ENCODE data around the gene EIF3B.

The EIF3B gene

GRCh38 chr7:2362385-2363088 is 7.9 kb downstream of the EIF3B start:
- no peak overlapping the region for H2AFZ ChIP-seq (ENCODE audit: low read depth, low read length)
- H3K79me2 ChIP-seq (ENCODE audit: insufficient read depth, low read length): peaks cover 50% of the 10 kb centered on the region
- DNase-seq: no peak
- H3K9me3 ChIP-seq (ENCODE audit: insufficient read depth, low read length, severe bottlenecking): no peaks in the 10 kb centered on the region
- peaks cover 67% of the 10 kb centered on the region for H4K20me1 ChIP-seq (ENCODE audit: insufficient read depth, low read length)
- H3K27ac ChIP-seq (ENCODE audit: low read length): no peak overlapping the region
- H3K9ac ChIP-seq (ENCODE audit: low read depth, low read length): no peak overlapping the region
- ATAC-seq (ENCODE audit: insufficient read depth, low read depth): no peak
- no peaks in the 10 kb centered on the region for H3K27me3 ChIP-seq (ENCODE audit: insufficient read depth, low read length, poor library complexity)
- H3K36me3 ChIP-seq (ENCODE audit: insufficient read depth, low read length): peaks cover 95% of the 10 kb centered on the region
- peaks cover 10% of the 10 kb centered on the region for H3K4me1 ChIP-seq (ENCODE audit: insufficient read depth, low read length)
- no peak overlapping the region for H3K4me3 ChIP-seq (ENCODE audit: low read depth in 1 of 2, low read length in 2 of 2)
- no peak overlapping the region for H3K4me2 ChIP-seq (ENCODE audit: insufficient read depth, low read length)
- TF ChIP-seq, protein P1, sequence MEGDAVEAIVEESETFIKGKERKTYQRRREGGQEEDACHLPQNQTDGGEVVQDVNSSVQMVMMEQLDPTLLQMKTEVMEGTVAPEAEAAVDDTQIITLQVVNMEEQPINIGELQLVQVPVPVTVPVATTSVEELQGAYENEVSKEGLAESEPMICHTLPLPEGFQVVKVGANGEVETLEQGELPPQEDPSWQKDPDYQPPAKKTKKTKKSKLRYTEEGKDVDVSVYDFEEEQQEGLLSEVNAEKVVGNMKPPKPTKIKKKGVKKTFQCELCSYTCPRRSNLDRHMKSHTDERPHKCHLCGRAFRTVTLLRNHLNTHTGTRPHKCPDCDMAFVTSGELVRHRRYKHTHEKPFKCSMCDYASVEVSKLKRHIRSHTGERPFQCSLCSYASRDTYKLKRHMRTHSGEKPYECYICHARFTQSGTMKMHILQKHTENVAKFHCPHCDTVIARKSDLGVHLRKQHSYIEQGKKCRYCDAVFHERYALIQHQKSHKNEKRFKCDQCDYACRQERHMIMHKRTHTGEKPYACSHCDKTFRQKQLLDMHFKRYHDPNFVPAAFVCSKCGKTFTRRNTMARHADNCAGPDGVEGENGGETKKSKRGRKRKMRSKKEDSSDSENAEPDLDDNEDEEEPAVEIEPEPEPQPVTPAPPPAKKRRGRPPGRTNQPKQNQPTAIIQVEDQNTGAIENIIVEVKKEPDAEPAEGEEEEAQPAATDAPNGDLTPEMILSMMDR (IDR thresholded peaks at IDR 0.05; ENCODE audit: borderline replicate concordance, extremely low read depth, low read length, poor library complexity, severe bottlenecking): no peak
- TF ChIP-seq EZH2 (IDR thresholded peaks at IDR 0.05; ENCODE audit: borderline replicate concordance, low read depth, low read length, severe bottlenecking): no peak

DNA sequence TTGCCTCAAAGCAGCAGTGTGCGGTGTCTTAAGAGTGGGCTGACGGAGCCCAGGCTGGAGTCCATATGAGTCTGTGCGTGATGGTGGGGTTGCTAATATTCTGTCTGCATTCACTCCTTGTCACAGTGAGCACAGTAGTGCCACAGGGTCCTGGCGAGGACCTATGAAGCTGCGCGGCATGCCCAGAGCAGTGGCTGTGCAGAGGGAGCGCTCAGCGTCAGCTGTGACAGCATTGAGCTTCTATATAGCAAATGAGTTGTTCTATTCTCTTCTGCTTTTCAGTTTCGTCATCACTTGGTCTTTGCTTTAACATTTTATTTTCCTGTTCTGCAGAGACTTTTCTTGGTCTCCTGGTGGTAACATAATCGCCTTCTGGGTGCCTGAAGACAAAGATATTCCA is 14.5 kb downstream of the EIF3B start:
- TF ChIP-seq EZH2 (IDR thresholded peaks at IDR 0.05; ENCODE audit: borderline replicate concordance, low read depth, low read length, severe bottlenecking): no peak
- TF ChIP-seq, protein P1 (IDR thresholded peaks at IDR 0.05; ENCODE audit: borderline replicate concordance, extremely low read depth, low read length, poor library complexity, severe bottlenecking): no peak
- Histone ChIP-seq H3K36me3 (ENCODE audit: insufficient read depth, low read length) (peaks cover 96% of the 10 kb centered on the region), H3K27me3 (ENCODE audit: insufficient read depth, low read length, poor library complexity) (no peaks in the 10 kb centered on the region), H3K4me2 (ENCODE audit: insufficient read depth, low read length) (no peak overlapping the region), H3K4me3 (ENCODE audit: low read depth in 1 of 2, low read length in 2 of 2) (no peak overlapping the region), H3K4me1 (ENCODE audit: insufficient read depth, low read length) (no peaks in the 10 kb centered on the region), H3K9me3 (ENCODE audit: insufficient read depth, low read length, severe bottlenecking) (no peaks in the 10 kb centered on the region), H3K79me2 (ENCODE audit: insufficient read depth, low read length) (peaks cover 25% of the 10 kb centered on the region; the same call in 1 of the 2 replicates), H4K20me1 (ENCODE audit: insufficient read depth, low read length) (peaks cover 53% of the 10 kb centered on the region), H3K9ac (ENCODE audit: low read depth, low read length) (no peak overlapping the region), H3K27ac (ENCODE audit: low read length) (no peak overlapping the region), H2AFZ (ENCODE audit: low read depth, low read length) (no peak overlapping the region)
- ATAC-seq (ENCODE audit: insufficient read depth, low read depth): no peak
- DNase-seq: no peak

- no peak for TF ChIP-seq EZH2 (IDR thresholded peaks at IDR 0.05; ENCODE audit: borderline replicate concordance, low read depth, low read length, severe bottlenecking)
- TF ChIP-seq, protein P1 (IDR thresholded peaks at IDR 0.05; ENCODE audit: borderline replicate concordance, extremely low read depth, low read length, poor library complexity, severe bottlenecking): no peak
- peaks cover 96% of the 10 kb centered on the region for H3K36me3 ChIP-seq (ENCODE audit: insufficient read depth, low read length)
- ATAC-seq (ENCODE audit: insufficient read depth, low read depth): no peak
- no peak overlapping the region for H3K4me3 ChIP-seq (ENCODE audit: low read depth in 1 of 2, low read length in 2 of 2)
- no peak for DNase-seq
- H3K4me1 ChIP-seq (ENCODE audit: insufficient read depth, low read length): no peaks in the 10 kb centered on the region
- H3K4me2 ChIP-seq (ENCODE audit: insufficient read depth, low read length): no peak overlapping the region
- peaks cover 55% of the 10 kb centered on the region for H4K20me1 ChIP-seq (ENCODE audit: insufficient read depth, low read length)
- H3K27me3 ChIP-seq (ENCODE audit: insufficient read depth, low read length, poor library complexity): no peaks in the 10 kb centered on the region
- H3K9me3 ChIP-seq (ENCODE audit: insufficient read depth, low read length, severe bottlenecking): no peaks in the 10 kb centered on the region
- peaks cover 41% of the 10 kb centered on the region for H3K79me2 ChIP-seq (ENCODE audit: insufficient read depth, low read length)
- H3K9ac ChIP-seq (ENCODE audit: low read depth, low read length): no peak overlapping the region
- H2AFZ ChIP-seq (ENCODE audit: low read depth, low read length): no peak overlapping the region
- no peak overlapping the region for H3K27ac ChIP-seq (ENCODE audit: low read length)
Measured at GRCh38 chr7:2371329-2371728, 16.7 kb downstream of the EIF3B start.

Data from DND-41 (cell line).